Panc1 (cell line): ENCODE data around the gene MST1R. TPM values are rescaled to one million over a fixed set of nuclear protein-coding genes. Genes with fewer than 3 reads are reported as not detected.
A peak's percentile ranks its signal among the peaks of the same experiment; 100 is the strongest.

Experiments
- ATAC-seq: fragments of 200-7000 bp; cut with Tn5 transposase; 2 replicates; pipeline ENCODE4 v1.9.1; 2020; ENCODE audit warnings: mild to moderate bottlenecking, moderate library complexity
- BruUV-seq: library from RNA; stranded (reverse); fragments of 400-500 nt; replicated peaks from 2 replicates; lab custom pipeline; 2021; lab: Mats Ljungman, UMichigan
- CTCF ChIA-PET: fragments of 300-600 bp; sonication (Branson Sonifier 250); formaldehyde crosslinking; loops from one replicate; lab custom pipeline; 2022; ENCODE audit warnings: antibody characterized with exemption; lab: Charles Lee
- POLR2A ChIA-PET: fragments of 300-600 bp; sonication (Branson Sonifier 250); formaldehyde crosslinking; loops from one replicate; lab custom pipeline; 2022; ENCODE audit warnings: antibody characterized with exemption; lab: Charles Lee
- DNase-seq: peaks from one replicate; pipeline ENCODE4 v3.0.0-alpha.2; 2010; ENCODE audit warnings: low read depth, low spot score
- H3K27ac ChIP-seq: 2 replicates; pipeline ENCODE4 v1.5.1; 2011; ENCODE audit warnings: mild to moderate bottlenecking, low read length, inconsistent platforms
- H3K27me3 ChIP-seq: fragments of 200-500 bp; sonication (Bioruptor generic); 2 replicates; pipeline ENCODE4 v1.6.0; 2014; ENCODE audit warnings: low read length, inconsistent platforms; ENCODE audit not compliant: control insufficient read depth, insufficient read depth
- H3K36me3 ChIP-seq: fragments of 200-500 bp; sonication (Bioruptor generic); 2 replicates; pipeline ENCODE4 v1.5.1; 2014; ENCODE audit warnings: inconsistent platforms, mild to moderate bottlenecking, low read length, moderate library complexity; ENCODE audit not compliant: control insufficient read depth, insufficient read depth
- H3K4me1 ChIP-seq: 2 replicates; pipeline ENCODE4 v1.5.1; 2011; ENCODE audit warnings: inconsistent platforms, mild to moderate bottlenecking, low read length, moderate library complexity; ENCODE audit not compliant: control insufficient read depth, insufficient read depth
- H3K4me3 ChIP-seq, 2 experiments: 2 replicates each; pipeline ENCODE4 v1.5.1; 2011 to 2012; ENCODE audit warnings: low read depth in 2 of 2, low read length in 2 of 2, mild to moderate bottlenecking in 2 of 2, inconsistent platforms in 1 of 2, moderate library complexity in 1 of 2
- H3K9me3 ChIP-seq: fragments of 200-500 bp; sonication (Bioruptor generic); 2 replicates; pipeline ENCODE4 v1.5.1; 2014; ENCODE audit warnings: low read depth, mild to moderate bottlenecking, inconsistent platforms, low read length, moderate library complexity; ENCODE audit not compliant: control insufficient read depth, insufficient read depth
- POLR2AphosphoS5 ChIP-seq: IDR thresholded peaks from 2 replicates; pipeline ENCODE4 v1.6.1; 2012; ENCODE audit warnings: mild to moderate bottlenecking, low read depth, low read length, moderate library complexity
- SIN3A ChIP-seq: IDR thresholded peaks from 2 replicates; pipeline ENCODE4 v1.6.1; 2012; ENCODE audit warnings: low read depth, mild to moderate bottlenecking, low read length, moderate library complexity, borderline replicate concordance; ENCODE audit not compliant: insufficient read depth
- TCF7L2 ChIP-seq: IDR thresholded peaks from 2 replicates; pipeline ENCODE4 v1.6.1; 2011; ENCODE audit warnings: mild to moderate bottlenecking, low read depth, low read length, inconsistent platforms
- in situ Hi-C: cut with HindIII; loops from 2 replicates; pipeline ENCODE4 v1.10.0; 2016; ENCODE audit warnings: low sequenced_read_pairs, low pct_unique_long_range_greater_than_20kb
- intact Hi-C: fragments of 100-400 bp; cut with micrococcal nuclease; formaldehyde crosslinking; loops from one replicate; pipeline ENCODE4 v1.10.0; 2022; ENCODE audit not compliant: unreplicated experiment
- total RNA-seq: library from RNA; stranded (reverse); gene quantifications from one replicate; pipeline ENCODE4 v1.2.1, GENCODE V29; 2021; ENCODE audit not compliant: unreplicated experiment
- TF ChIP-seq, protein P1 (sequence below), 2 experiments: IDR thresholded peaks; 2 replicates each; pipeline ENCODE4 v1.6.1; 2011 to 2012; ENCODE audit warnings: low read depth in 2 of 2, control low read depth in 1 of 2, low read length in 1 of 2, mild to moderate bottlenecking in 1 of 2, moderate library complexity in 1 of 2; ENCODE audit not compliant: insufficient read depth in 1 of 2
- TF ChIP-seq, protein P2 (sequence below): fragments of 450-650 bp; IDR thresholded peaks from 2 replicates; pipeline ENCODE4 v1.5.1; 2017; ENCODE audit warnings: mild to moderate bottlenecking

The MST1R gene
- total RNA-seq, 1 experiment from 2014 or later = 27.5 TPM

GRCh38 chr3:49930922-49931321 is 27.2 kb upstream of the MST1R start:
- in situ Hi-C loops (no loop called here), intact Hi-C loops (no loop called here)
- ATAC-seq = no peak
- no TSS peak for BruUV-seq
- no peaks in the 10 kb centered on the region for H3K27me3 ChIP-seq
- no peak overlapping the region for H3K4me3 ChIP-seq
- no peak for TF ChIP-seq POLR2AphosphoS5
- TF ChIP-seq, protein P1, sequence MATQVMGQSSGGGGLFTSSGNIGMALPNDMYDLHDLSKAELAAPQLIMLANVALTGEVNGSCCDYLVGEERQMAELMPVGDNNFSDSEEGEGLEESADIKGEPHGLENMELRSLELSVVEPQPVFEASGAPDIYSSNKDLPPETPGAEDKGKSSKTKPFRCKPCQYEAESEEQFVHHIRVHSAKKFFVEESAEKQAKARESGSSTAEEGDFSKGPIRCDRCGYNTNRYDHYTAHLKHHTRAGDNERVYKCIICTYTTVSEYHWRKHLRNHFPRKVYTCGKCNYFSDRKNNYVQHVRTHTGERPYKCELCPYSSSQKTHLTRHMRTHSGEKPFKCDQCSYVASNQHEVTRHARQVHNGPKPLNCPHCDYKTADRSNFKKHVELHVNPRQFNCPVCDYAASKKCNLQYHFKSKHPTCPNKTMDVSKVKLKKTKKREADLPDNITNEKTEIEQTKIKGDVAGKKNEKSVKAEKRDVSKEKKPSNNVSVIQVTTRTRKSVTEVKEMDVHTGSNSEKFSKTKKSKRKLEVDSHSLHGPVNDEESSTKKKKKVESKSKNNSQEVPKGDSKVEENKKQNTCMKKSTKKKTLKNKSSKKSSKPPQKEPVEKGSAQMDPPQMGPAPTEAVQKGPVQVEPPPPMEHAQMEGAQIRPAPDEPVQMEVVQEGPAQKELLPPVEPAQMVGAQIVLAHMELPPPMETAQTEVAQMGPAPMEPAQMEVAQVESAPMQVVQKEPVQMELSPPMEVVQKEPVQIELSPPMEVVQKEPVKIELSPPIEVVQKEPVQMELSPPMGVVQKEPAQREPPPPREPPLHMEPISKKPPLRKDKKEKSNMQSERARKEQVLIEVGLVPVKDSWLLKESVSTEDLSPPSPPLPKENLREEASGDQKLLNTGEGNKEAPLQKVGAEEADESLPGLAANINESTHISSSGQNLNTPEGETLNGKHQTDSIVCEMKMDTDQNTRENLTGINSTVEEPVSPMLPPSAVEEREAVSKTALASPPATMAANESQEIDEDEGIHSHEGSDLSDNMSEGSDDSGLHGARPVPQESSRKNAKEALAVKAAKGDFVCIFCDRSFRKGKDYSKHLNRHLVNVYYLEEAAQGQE (IDR thresholded peaks at IDR 0.05; ENCODE audit: insufficient read depth in 1 of 2, low read depth in 2 of 2, low read length in 1 of 2) = no peak
- no peak for TF ChIP-seq TCF7L2
- TF ChIP-seq, protein P2, sequence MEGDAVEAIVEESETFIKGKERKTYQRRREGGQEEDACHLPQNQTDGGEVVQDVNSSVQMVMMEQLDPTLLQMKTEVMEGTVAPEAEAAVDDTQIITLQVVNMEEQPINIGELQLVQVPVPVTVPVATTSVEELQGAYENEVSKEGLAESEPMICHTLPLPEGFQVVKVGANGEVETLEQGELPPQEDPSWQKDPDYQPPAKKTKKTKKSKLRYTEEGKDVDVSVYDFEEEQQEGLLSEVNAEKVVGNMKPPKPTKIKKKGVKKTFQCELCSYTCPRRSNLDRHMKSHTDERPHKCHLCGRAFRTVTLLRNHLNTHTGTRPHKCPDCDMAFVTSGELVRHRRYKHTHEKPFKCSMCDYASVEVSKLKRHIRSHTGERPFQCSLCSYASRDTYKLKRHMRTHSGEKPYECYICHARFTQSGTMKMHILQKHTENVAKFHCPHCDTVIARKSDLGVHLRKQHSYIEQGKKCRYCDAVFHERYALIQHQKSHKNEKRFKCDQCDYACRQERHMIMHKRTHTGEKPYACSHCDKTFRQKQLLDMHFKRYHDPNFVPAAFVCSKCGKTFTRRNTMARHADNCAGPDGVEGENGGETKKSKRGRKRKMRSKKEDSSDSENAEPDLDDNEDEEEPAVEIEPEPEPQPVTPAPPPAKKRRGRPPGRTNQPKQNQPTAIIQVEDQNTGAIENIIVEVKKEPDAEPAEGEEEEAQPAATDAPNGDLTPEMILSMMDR = no peak
- no peak for TF ChIP-seq SIN3A
- H3K9me3 ChIP-seq = no peaks in the 10 kb centered on the region
- no peak for DNase-seq
- peak overlapping the region; percentile 88; the same call in 1 of the 2 replicates for H3K27ac ChIP-seq
- H3K36me3 ChIP-seq = no peaks in the 10 kb centered on the region
- H3K4me1 ChIP-seq = 0 out of 2 replicates have a peak, but pooled peaks cover 11% of the 10 kb centered on the region
- POLR2A ChIA-PET = no interaction called here
- CTCF ChIA-PET = interaction anchor here (0.7 kb wide), 1 partner anchor 391 kb away, joined by 5 read pairs; no protein-coding TSS in a partner anchor

DNA sequence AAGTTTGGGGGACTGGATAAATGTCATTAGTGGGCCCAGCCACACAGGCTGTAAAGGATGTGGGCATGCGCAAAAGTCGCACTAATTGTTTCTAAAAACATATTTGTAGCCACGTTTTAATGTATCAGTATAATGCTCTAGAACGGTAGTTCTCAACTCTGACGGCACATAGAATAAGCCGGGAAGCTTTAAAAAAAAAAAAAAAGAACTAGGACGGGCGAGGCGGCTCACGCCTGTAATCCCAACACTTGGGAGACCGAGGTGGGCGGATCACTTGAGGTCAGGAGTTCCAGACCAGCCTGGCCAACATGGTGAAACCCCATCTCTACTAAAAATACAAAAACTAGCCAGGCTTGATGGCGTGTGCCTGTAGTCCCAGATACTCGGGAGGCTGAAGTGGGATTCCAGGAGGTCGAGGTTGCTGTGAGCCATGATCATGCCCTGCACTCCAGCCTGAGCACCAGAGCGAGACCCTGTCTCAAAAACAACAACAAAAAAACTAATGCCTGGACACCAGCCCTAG is 26.6 kb upstream of the MST1R start:
- Histone ChIP-seq H3K36me3 (no peaks in the 10 kb centered on the region), H3K4me3 (peak overlapping the region; percentile 66 to 75), H3K27me3 (no peaks in the 10 kb centered on the region), H3K4me1 (0 out of 2 replicates have a peak, but pooled peaks cover 11% of the 10 kb centered on the region), H3K9me3 (no peaks in the 10 kb centered on the region), H3K27ac (peak overlapping the region; percentile 88)
- in situ Hi-C loops (no loop called here), intact Hi-C loops (no loop called here)
- no peak for TF ChIP-seq POLR2AphosphoS5
- TF ChIP-seq, protein P2 = no peak
- TF ChIP-seq TCF7L2 = no peak
- TF ChIP-seq, protein P1 (IDR thresholded peaks at IDR 0.05; ENCODE audit: insufficient read depth in 1 of 2, low read depth in 2 of 2, low read length in 1 of 2) = no peak
- TF ChIP-seq SIN3A = no peak
- CTCF ChIA-PET = interaction anchor here (0.6 to 1.3 kb wide), 2 partner anchors 46 to 127 kb away, joined by 4 to 8 read pairs; partner anchors contain the start of gene INKA1
- DNase-seq (no peak), ATAC-seq (no peak)
- POLR2A ChIA-PET = interaction anchor here (0.6 kb wide), 1 partner anchor 369 kb away, joined by 6 read pairs; the partner anchor contains the start of genes HYAL3 and NAA80
- no TSS peak for BruUV-seq
